Breast epithelium (tissue), 4 donors: ENCODE results near the gene FOXA1. TPM values are rescaled to one million over a fixed set of nuclear protein-coding genes. Genes with fewer than 3 reads are reported as not detected.

Source experiments
- DNase-seq, 2 donors: peaks; one replicate each; pipeline ENCODE4 v3.0.0-alpha.2; 2019; ENCODE audit warnings: low spot score in 2 of 2
- H3K27ac ChIP-seq, 2 donors: fragments of 200-600 bp; sonication (generic) in 1 of 2; one replicate each; pipeline ENCODE4 v1.5.1; 2016 to 2019; ENCODE audit warnings: mild to moderate bottlenecking in 1 of 2
- H3K27me3 ChIP-seq, 2 donors: fragments of 200-600 bp; sonication (generic) in 1 of 2; one replicate each; pipeline versions ENCODE4 v1.5.1 to v1.6.0; 2017 to 2019; ENCODE audit warnings: control low read depth in 1 of 2, mild to moderate bottlenecking in 1 of 2
- H3K36me3 ChIP-seq: fragments of 200-600 bp; one replicate; pipeline ENCODE4 v1.5.1; 2019
- H3K4me1 ChIP-seq, 2 donors: fragments of 200-600 bp; sonication (generic); one replicate each; pipeline ENCODE4 v1.5.1; 2016 to 2019; ENCODE audit warnings: control low read depth in 1 of 2
- H3K4me3 ChIP-seq, 3 donors: fragments of 200-600 bp; sonication (generic); 1 replicate in 2 of 3; 2 replicates in 1 of 3; pipeline ENCODE4 v1.5.1; 2016 to 2019; ENCODE audit warnings: mild to moderate bottlenecking in 3 of 3, moderate library complexity in 2 of 3
- H3K9me3 ChIP-seq, 2 donors: fragments of 200-600 bp; sonication (generic) in 1 of 2; one replicate each; pipeline ENCODE4 v1.5.1; 2016 to 2019; ENCODE audit warnings: control low read depth in 1 of 2
- POLR2A ChIP-seq: fragments of 450-650 bp; IDR thresholded peaks from one replicate; pipeline ENCODE4 v1.6.1; 2016; ENCODE audit warnings: antibody characterized with exemption, mild to moderate bottlenecking, moderate library complexity
- POLR2AphosphoS5 ChIP-seq, 3 donors: sonication (generic); formaldehyde crosslinking; IDR thresholded peaks; one replicate each; pipeline ENCODE4 v1.6.1; 2017; ENCODE audit warnings: antibody characterized with exemption in 3 of 3
- intact Hi-C: fragments of 100-400 bp; cut with DNase I; formaldehyde crosslinking; loops from one replicate; pipeline ENCODE4 v1.15.1; 2023; ENCODE audit warnings: low total_unique reads
- total RNA-seq, 3 donors: library from RNA; depleted of rRNA; stranded (reverse); fragments of >200 nt; gene quantifications; one replicate each; pipeline ENCODE4 v1.1.0, GENCODE V29; 2016
- TF ChIP-seq, protein P1 (sequence below), 3 donors: fragments of 450-650 bp; IDR thresholded peaks; one replicate each; pipeline ENCODE4 v1.5.1; 2016 to 2017; ENCODE audit warnings: antibody characterized with exemption in 3 of 3, mild to moderate bottlenecking in 3 of 3, moderate library complexity in 3 of 3

FOXA1 gene
- total RNA-seq, 3 donors from 2014 or later: 0.32 to 80.6 (median 74.4) TPM

DNA sequence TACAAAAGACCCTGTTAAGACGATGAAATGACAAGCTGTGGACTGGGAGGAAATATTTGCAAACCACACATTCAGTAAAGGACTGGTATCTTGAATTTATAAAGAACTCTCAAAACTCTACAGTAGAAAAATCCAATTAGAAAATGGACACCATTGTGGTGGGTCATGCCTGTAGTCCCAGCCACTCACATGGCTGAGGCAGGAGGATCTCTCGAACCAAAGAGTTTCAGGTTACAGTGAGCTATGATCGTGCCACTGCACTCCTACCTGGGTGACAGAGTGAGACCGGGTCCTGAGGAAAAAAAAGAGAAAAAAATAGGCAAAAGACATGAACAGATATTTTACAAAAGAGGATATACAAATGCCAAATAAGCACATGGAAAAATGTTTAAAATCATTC is 42.3 kb upstream of the FOXA1 start:
- Histone ChIP-seq H3K4me3 (no peak overlapping the region), H3K4me1 (no peaks in the 10 kb centered on the region), H3K27me3 (no peaks in the 10 kb centered on the region), H3K9me3 (no peaks in the 10 kb centered on the region), H3K36me3 (no peaks in the 10 kb centered on the region), H3K27ac (no peak overlapping the region)
- no peak for TF ChIP-seq POLR2A
- no peak for TF ChIP-seq POLR2AphosphoS5 (IDR thresholded peaks at IDR 0.05)
- TF ChIP-seq, protein P1, sequence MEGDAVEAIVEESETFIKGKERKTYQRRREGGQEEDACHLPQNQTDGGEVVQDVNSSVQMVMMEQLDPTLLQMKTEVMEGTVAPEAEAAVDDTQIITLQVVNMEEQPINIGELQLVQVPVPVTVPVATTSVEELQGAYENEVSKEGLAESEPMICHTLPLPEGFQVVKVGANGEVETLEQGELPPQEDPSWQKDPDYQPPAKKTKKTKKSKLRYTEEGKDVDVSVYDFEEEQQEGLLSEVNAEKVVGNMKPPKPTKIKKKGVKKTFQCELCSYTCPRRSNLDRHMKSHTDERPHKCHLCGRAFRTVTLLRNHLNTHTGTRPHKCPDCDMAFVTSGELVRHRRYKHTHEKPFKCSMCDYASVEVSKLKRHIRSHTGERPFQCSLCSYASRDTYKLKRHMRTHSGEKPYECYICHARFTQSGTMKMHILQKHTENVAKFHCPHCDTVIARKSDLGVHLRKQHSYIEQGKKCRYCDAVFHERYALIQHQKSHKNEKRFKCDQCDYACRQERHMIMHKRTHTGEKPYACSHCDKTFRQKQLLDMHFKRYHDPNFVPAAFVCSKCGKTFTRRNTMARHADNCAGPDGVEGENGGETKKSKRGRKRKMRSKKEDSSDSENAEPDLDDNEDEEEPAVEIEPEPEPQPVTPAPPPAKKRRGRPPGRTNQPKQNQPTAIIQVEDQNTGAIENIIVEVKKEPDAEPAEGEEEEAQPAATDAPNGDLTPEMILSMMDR (IDR thresholded peaks at IDR 0.05): no peak
- intact Hi-C loops: no loop called here
- no peak for DNase-seq

- Histone ChIP-seq H3K4me3 (no peak overlapping the region), H3K4me1 (no peaks in the 10 kb centered on the region), H3K27ac (no peak overlapping the region), H3K27me3 (peaks cover 0 to 23% of the 10 kb centered on the region in 2 donors), H3K36me3 (no peaks in the 10 kb centered on the region), H3K9me3 (peaks cover 0 to 11% of the 10 kb centered on the region in 2 donors)
- TF ChIP-seq, protein P1 (IDR thresholded peaks at IDR 0.05): no peak
- TF ChIP-seq POLR2AphosphoS5 (IDR thresholded peaks at IDR 0.05) (no peak), POLR2A (no peak)
- intact Hi-C loops: no loop called here
- DNase-seq: no peak
Measured at GRCh38 chr14:37625597-37626595, 30.8 kb upstream of the FOXA1 start.

DNA sequence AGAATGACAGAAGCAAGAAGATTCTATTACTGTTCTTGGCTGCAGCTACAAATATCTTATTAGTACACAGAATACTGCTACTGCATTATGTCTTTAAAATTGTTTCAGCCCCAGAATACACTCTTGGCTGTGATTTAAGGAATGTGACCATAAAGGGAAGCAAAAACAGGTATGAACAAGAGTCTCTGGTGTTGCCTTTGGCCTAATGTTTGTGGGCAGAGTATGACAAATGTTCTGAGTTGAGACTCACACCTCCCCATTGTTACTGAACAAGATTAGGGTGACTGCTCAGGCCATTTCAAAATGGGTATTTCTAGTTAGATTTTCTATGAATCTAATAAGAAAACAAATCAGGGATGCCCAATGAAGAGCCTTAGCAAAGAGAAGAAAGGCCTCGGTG is 28.9 kb upstream of the FOXA1 start:
- H3K4me3 ChIP-seq: no peak overlapping the region
- intact Hi-C loops: no loop called here
- H3K27ac ChIP-seq: peak overlapping the region in 1 of 2 donors; percentile 12
- no peak for DNase-seq
- H3K36me3 ChIP-seq: no peaks in the 10 kb centered on the region
- TF ChIP-seq, protein P1 (IDR thresholded peaks at IDR 0.05): no peak
- H3K27me3 ChIP-seq: peaks cover 0 to 24% of the 10 kb centered on the region in 2 donors
- H3K9me3 ChIP-seq: peaks cover 0 to 3% of the 10 kb centered on the region in 2 donors
- no peaks in the 10 kb centered on the region for H3K4me1 ChIP-seq

GRCh38 chr14:37623426-37623951 is 28.4 kb upstream of the FOXA1 start:
- no peaks in the 10 kb centered on the region for H3K4me1 ChIP-seq
- H3K36me3 ChIP-seq: no peaks in the 10 kb centered on the region
- TF ChIP-seq POLR2A: no peak
- TF ChIP-seq POLR2AphosphoS5 (IDR thresholded peaks at IDR 0.05): no peak
- TF ChIP-seq, protein P1 (IDR thresholded peaks at IDR 0.05): no peak
- H3K9me3 ChIP-seq: no peaks in the 10 kb centered on the region
- intact Hi-C loops: no loop called here
- H3K27ac ChIP-seq: peak overlapping the region; percentile 3 to 85
- no peak overlapping the region for H3K4me3 ChIP-seq
- peak; percentile 63 to 83 for DNase-seq
- peaks cover 0 to 24% of the 10 kb centered on the region in 2 donors for H3K27me3 ChIP-seq
